A549 treated with AZD9567 at 1 μM for 4 hours (cell line): ENCODE measurements around the gene WFDC2. TPM values are rescaled to one million over a fixed set of nuclear protein-coding genes. Genes with fewer than 3 reads are reported as not detected.

Experiments
- total RNA-seq: library from RNA; stranded (reverse); fragments of 200-300 nt; extraction: Qiagen RNA extraction; gene quantifications from 5 replicates; pipeline ENCODE4 v1.2.3, GENCODE V29; 2022; ENCODE audit not compliant: insufficient read depth

Gene WFDC2
- total RNA-seq: 0.71 TPM in 1 of 5 replicates, not detected in the others

GRCh38 chr20:45469336-45470261 lies at the start of gene WFDC2:
Gene WFDC2, plus strand, starts transcription at chr20:45469753. Its CDS starts 29 bp downstream, at chr20:45469782.

GRCh38 chr20:45515147-45515913 lies 45.8 kb downstream of the WFDC2 start, which contains the start of gene SPINT3:
Gene SPINT3, minus strand, starts transcription at chr20:45515622. Its CDS starts 14 bp downstream, at chr20:45515608.

Other genes starting within 250 kb of the WFDC2 start
- gene SEMG2, start 248.4 kb upstream of the WFDC2 start, total RNA-seq: not detected in 5 replicates
- gene SLPI, start 215.2 kb upstream of the WFDC2 start, total RNA-seq: 8.8 to 15.1 TPM (median 14.7 TPM) in 5 replicates
- gene RBPJL, start 162.9 kb upstream of the WFDC2 start, total RNA-seq: not detected in 5 replicates
- 0.12 to 0.21 TPM (median 0.14 TPM) in 4 of 5 replicates, not detected in the other for gene MATN4, start 161.5 kb upstream of the WFDC2 start, total RNA-seq
- gene SDC4, start 121.3 kb upstream of the WFDC2 start, total RNA-seq: 94.1 to 126 TPM (median 107 TPM) in 5 replicates
- 29.3 to 33.6 TPM (median 30.5 TPM) in 5 replicates for gene SYS1, start 106.6 kb upstream of the WFDC2 start, total RNA-seq
- gene TP53TG5, start 91.4 kb upstream of the WFDC2 start, total RNA-seq: not detected in 5 replicates
- gene DBNDD2, start 61.5 kb upstream of the WFDC2 start, total RNA-seq: 17.7 to 23.7 TPM (median 22.0 TPM) in 5 replicates
- gene PIGT, start 53.6 kb upstream of the WFDC2 start, total RNA-seq: 94.3 to 119 TPM (median 99.0 TPM) in 5 replicates
- gene SPINT3, start 45.9 kb downstream of the WFDC2 start, total RNA-seq: not detected in 5 replicates
- gene WFDC6, start 69.7 kb downstream of the WFDC2 start, total RNA-seq: not detected in 5 replicates
- not detected in 5 replicates for gene EPPIN, start 77.6 kb downstream of the WFDC2 start, total RNA-seq
- not detected in 5 replicates for gene WFDC8, start 109.5 kb downstream of the WFDC2 start, total RNA-seq
- not detected in 5 replicates for gene WFDC10A, start 160.0 kb downstream of the WFDC2 start, total RNA-seq
- gene WFDC9, start 161.5 kb downstream of the WFDC2 start, total RNA-seq: not detected in 5 replicates
- gene WFDC11, start 200.5 kb downstream of the WFDC2 start, total RNA-seq: not detected in 5 replicates
- not detected in 5 replicates for gene WFDC13, start 232.3 kb downstream of the WFDC2 start, total RNA-seq
- not detected in 5 replicates for gene WFDC10B, start 235.3 kb downstream of the WFDC2 start, total RNA-seq